HepG2 (cell line): ENCODE results near the gene ARL16. TPM values are rescaled to one million over a fixed set of nuclear protein-coding genes. Genes with fewer than 3 reads are reported as not detected.

Source experiments
- HNF4G ChIP-seq, 2 experiments: sonication (generic) in 1 of 2; formaldehyde crosslinking in 1 of 2; IDR thresholded peaks; 2 replicates each; pipeline versions ENCODE4 v1.4.0 to v1.6.1; 2011 to 2020; ENCODE audit warnings: borderline replicate concordance in 2 of 2, low read depth in 2 of 2, mild to moderate bottlenecking in 2 of 2, low read length in 1 of 2, missing genetic modification reagents in 1 of 2, moderate library complexity in 1 of 2
- HNRNPUL1 ChIP-seq: fragments of 200-400 bp; formaldehyde crosslinking; IDR thresholded peaks from 2 replicates; pipeline ENCODE4 v1.6.1; 2017; ENCODE audit warnings: low read depth, mild to moderate bottlenecking, low read length, moderate library complexity
- IRX3 ChIP-seq: sonication (generic); formaldehyde crosslinking; IDR thresholded peaks from 2 replicates; pipeline ENCODE4 v1.8.1; 2023; ENCODE audit warnings: mild to moderate bottlenecking, low read depth, missing genetic modification reagents, borderline replicate concordance
- MED13 ChIP-seq: sonication (generic); formaldehyde crosslinking; IDR thresholded peaks from 2 replicates; pipeline ENCODE4 v1.5.0; 2020; ENCODE audit warnings: missing genetic modification reagents
- MZF1 ChIP-seq: sonication (generic); formaldehyde crosslinking; IDR thresholded peaks from 2 replicates; pipeline ENCODE4 v1.8.1; 2023; ENCODE audit warnings: mild to moderate bottlenecking, missing genetic modification reagents, borderline replicate concordance
- PHB2 ChIP-seq: fragments of 450-650 bp; IDR thresholded peaks from 2 replicates; pipeline ENCODE4 v1.6.1; 2018; ENCODE audit not compliant: partially characterized antibody
- PHF5A ChIP-seq: IDR thresholded peaks from one replicate; pipeline ENCODE4 v1.6.1; 2018; ENCODE audit warnings: low read depth, missing genetic modification reagents; ENCODE audit not compliant: unreplicated experiment
- RFX1 ChIP-seq: fragments of 450-650 bp; IDR thresholded peaks from 2 replicates; pipeline ENCODE4 v1.6.1; 2017
- SAFB2 ChIP-seq: sonication (generic); formaldehyde crosslinking; IDR thresholded peaks from 2 replicates; pipeline ENCODE4 v1.5.1; 2020; ENCODE audit warnings: missing genetic modification reagents, low read depth, mild to moderate bottlenecking, borderline replicate concordance
- STAT5B ChIP-seq: sonication (generic); formaldehyde crosslinking; IDR thresholded peaks from 2 replicates; pipeline ENCODE4 v1.4.0; 2020; ENCODE audit warnings: missing genetic modification reagents
- TBX3 ChIP-seq: fragments of 450-650 bp; IDR thresholded peaks from 2 replicates; pipeline ENCODE4 v1.6.1; 2017; ENCODE audit warnings: antibody characterized with exemption, mild to moderate bottlenecking, inconsistent platforms, borderline replicate concordance
- U2AF1 ChIP-seq: fragments of 200-400 bp; formaldehyde crosslinking; optimal IDR thresholded peaks from 2 replicates; pipeline ENCODE3; 2017; ENCODE audit warnings: mild to moderate bottlenecking, low read depth, low read length
- ZNF143 ChIP-seq: sonication (generic); formaldehyde crosslinking; IDR thresholded peaks from 2 replicates; pipeline ENCODE4 v1.4.0; 2020; ENCODE audit warnings: missing genetic modification reagents
- ZNF431 ChIP-seq: sonication (generic); formaldehyde crosslinking; IDR thresholded peaks from 2 replicates; pipeline ENCODE4 v1.9.0; 2022; ENCODE audit warnings: missing genetic modification reagents, low read depth, mild to moderate bottlenecking, borderline replicate concordance
- ZNF530 ChIP-seq: sonication (generic); formaldehyde crosslinking; IDR thresholded peaks from 2 replicates; pipeline ENCODE4 v1.5.0; 2020; ENCODE audit warnings: low read depth, mild to moderate bottlenecking, missing genetic modification reagents
- ZNF567 ChIP-seq: sonication (generic); formaldehyde crosslinking; IDR thresholded peaks from 2 replicates; pipeline ENCODE4 v1.8.1; 2023; ENCODE audit warnings: mild to moderate bottlenecking, missing genetic modification reagents, borderline replicate concordance
- ZNF572 ChIP-seq: sonication (generic); formaldehyde crosslinking; IDR thresholded peaks from 2 replicates; pipeline ENCODE4 v1.5.1; 2020; ENCODE audit warnings: mild to moderate bottlenecking, missing genetic modification reagents
- ZNF747 ChIP-seq: sonication (generic); formaldehyde crosslinking; IDR thresholded peaks from 2 replicates; pipeline ENCODE4 v1.8.1; 2023; ENCODE audit warnings: missing genetic modification reagents, mild to moderate bottlenecking, borderline replicate concordance
- ZSCAN20 ChIP-seq: sonication (generic); formaldehyde crosslinking; IDR thresholded peaks from 2 replicates; pipeline ENCODE4 v1.4.0; 2020; ENCODE audit warnings: missing genetic modification reagents, mild to moderate bottlenecking, borderline replicate concordance
- polyA plus RNA-seq, 8 experiments: library from polyadenylated mRNA; depleted of rRNA in 3 of 8; stranded (reverse) in 7 of 8; unstranded in 1 of 8; fragments of >200 nt; fragmentation: Illumina TruSeq in 4 of 8; extraction: Trizol in 4 of 8; gene quantifications; 2 replicates each; pipeline versions ENCODE4 v1.2.1 to v1.2.3, GENCODE V29; 2011 to 2016; ENCODE audit warnings: low read depth in 4 of 8, missing spikeins in 1 of 8, mixed read lengths in 1 of 8; ENCODE audit not compliant: insufficient read depth in 1 of 8
- total RNA-seq, 5 experiments: library from RNA; depleted of rRNA; stranded (reverse); fragments of >200 nt; fragmentation: Illumina TruSeq; extraction: Trizol; gene quantifications; 2 replicates each; pipeline ENCODE4 v1.2.3, GENCODE V29; 2016; ENCODE audit warnings: low read depth in 1 of 5
- TF ChIP-seq, protein P1 (sequence below): sonication (generic); formaldehyde crosslinking; IDR thresholded peaks from 2 replicates; pipeline ENCODE4 v1.5.0; 2020; ENCODE audit warnings: mild to moderate bottlenecking, missing genetic modification reagents, borderline replicate concordance
- TF ChIP-seq, protein P2 (sequence below): sonication (generic); formaldehyde crosslinking; IDR thresholded peaks from 2 replicates; pipeline ENCODE4 v1.4.0; 2020; ENCODE audit warnings: missing genetic modification reagents, mild to moderate bottlenecking, borderline replicate concordance

The ARL16 gene
- total and polyA plus RNA-seq, 2 of the 13 experiments (the other 11 are each of a cell fraction or from before 2014, with no cell fraction given): 20.8 to 30.8 TPM

DNA sequence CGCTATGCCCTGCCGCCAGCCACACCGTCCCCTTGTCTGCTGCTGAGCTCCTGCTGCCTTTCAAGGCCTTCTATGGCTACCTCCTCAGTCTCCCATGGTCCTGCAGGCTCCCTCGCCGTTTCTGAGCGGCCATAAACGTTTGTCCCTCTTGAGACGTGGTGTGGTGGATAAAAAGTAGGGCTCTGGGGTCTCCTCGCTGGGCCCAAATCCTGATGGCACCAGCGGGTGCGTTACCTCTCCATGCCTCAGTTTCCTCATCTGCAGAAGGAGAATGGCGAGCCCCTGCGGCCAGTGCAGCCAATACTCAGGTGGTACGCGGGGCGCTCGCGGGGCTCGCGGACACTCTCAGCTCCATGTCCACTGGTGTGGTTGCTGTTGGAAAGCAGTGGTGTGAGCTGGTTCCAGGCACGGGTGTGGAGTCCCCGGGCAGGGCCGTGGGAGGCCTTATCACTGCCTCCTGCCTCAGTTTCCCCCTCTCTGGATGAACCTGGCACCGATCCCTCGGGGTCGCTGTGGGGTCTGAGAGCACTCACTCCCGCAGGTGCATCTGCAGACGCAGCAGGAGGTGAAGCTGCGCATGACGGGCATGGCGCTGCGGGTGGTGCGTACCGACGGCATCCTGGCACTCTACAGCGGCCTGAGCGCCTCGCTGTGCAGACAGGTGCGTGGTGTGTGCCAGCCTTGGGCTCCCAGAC is 31.0 kb upstream of the ARL16 start (continued):
- TF ChIP-seq, protein P1, sequence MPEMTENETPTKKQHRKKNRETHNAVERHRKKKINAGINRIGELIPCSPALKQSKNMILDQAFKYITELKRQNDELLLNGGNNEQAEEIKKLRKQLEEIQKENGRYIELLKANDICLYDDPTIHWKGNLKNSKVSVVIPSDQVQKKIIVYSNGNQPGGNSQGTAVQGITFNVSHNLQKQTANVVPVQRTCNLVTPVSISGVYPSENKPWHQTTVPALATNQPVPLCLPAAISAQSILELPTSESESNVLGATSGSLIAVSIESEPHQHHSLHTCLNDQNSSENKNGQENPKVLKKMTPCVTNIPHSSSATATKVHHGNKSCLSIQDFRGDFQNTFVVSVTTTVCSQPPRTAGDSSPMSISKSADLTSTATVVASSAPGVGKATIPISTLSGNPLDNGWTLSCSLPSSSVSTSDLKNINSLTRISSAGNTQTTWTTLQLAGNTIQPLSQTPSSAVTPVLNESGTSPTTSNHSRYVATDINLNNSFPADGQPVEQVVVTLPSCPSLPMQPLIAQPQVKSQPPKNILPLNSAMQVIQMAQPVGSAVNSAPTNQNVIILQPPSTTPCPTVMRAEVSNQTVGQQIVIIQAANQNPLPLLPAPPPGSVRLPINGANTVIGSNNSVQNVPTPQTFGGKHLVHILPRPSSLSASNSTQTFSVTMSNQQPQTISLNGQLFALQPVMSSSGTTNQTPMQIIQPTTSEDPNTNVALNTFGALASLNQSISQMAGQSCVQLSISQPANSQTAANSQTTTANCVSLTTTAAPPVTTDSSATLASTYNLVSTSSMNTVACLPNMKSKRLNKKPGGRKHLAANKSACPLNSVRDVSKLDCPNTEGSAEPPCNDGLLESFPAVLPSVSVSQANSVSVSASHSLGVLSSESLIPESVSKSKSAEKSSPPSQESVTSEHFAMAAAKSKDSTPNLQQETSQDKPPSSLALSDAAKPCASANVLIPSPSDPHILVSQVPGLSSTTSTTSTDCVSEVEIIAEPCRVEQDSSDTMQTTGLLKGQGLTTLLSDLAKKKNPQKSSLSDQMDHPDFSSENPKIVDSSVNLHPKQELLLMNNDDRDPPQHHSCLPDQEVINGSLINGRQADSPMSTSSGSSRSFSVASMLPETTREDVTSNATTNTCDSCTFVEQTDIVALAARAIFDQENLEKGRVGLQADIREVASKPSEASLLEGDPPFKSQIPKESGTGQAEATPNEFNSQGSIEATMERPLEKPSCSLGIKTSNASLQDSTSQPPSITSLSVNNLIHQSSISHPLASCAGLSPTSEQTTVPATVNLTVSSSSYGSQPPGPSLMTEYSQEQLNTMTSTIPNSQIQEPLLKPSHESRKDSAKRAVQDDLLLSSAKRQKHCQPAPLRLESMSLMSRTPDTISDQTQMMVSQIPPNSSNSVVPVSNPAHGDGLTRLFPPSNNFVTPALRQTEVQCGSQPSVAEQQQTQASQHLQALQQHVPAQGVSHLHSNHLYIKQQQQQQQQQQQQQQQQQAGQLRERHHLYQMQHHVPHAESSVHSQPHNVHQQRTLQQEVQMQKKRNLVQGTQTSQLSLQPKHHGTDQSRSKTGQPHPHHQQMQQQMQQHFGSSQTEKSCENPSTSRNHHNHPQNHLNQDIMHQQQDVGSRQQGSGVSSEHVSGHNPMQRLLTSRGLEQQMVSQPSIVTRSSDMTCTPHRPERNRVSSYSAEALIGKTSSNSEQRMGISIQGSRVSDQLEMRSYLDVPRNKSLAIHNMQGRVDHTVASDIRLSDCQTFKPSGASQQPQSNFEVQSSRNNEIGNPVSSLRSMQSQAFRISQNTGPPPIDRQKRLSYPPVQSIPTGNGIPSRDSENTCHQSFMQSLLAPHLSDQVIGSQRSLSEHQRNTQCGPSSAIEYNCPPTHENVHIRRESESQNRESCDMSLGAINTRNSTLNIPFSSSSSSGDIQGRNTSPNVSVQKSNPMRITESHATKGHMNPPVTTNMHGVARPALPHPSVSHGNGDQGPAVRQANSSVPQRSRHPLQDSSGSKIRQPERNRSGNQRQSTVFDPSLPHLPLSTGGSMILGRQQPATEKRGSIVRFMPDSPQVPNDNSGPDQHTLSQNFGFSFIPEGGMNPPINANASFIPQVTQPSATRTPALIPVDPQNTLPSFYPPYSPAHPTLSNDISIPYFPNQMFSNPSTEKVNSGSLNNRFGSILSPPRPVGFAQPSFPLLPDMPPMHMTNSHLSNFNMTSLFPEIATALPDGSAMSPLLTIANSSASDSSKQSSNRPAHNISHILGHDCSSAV (CRISPR knock-in tag): no peak
- TF ChIP-seq HNF4G (IDR thresholded peaks at IDR 0.05; ENCODE audit: borderline replicate concordance, low read depth, low read length): no peak
- peak; percentile 18; the same call in 1 of the 2 replicates for TF ChIP-seq HNF4G (CRISPR knock-in tag; IDR thresholded peaks at IDR 0.05; ENCODE audit: borderline replicate concordance, low read depth)
- 0 out of 2 replicates have a peak, but pooled peaks have one; percentile 2 for TF ChIP-seq MED13 (CRISPR knock-in tag)
- no peak for TF ChIP-seq ZNF572 (CRISPR knock-in tag)
- TF ChIP-seq SAFB2 (CRISPR knock-in tag): no peak
- TF ChIP-seq ZNF431 (CRISPR knock-in tag): no peak
- TF ChIP-seq ZNF530 (CRISPR knock-in tag): no peak
- TF ChIP-seq HNRNPUL1: no peak
- TF ChIP-seq ZNF747 (CRISPR knock-in tag): no peak
- TF ChIP-seq STAT5B (CRISPR knock-in tag): no peak
- TF ChIP-seq ZSCAN20 (CRISPR knock-in tag): no peak
- no peak for TF ChIP-seq PHB2
- TF ChIP-seq RFX1: no peak
- TF ChIP-seq TBX3: no peak
- TF ChIP-seq U2AF1: no peak
- TF ChIP-seq ZNF143: no peak
- 0 out of 2 replicates have a peak, but pooled peaks have one; percentile 32 for TF ChIP-seq ZNF567 (CRISPR knock-in tag)
- TF ChIP-seq, protein P2, sequence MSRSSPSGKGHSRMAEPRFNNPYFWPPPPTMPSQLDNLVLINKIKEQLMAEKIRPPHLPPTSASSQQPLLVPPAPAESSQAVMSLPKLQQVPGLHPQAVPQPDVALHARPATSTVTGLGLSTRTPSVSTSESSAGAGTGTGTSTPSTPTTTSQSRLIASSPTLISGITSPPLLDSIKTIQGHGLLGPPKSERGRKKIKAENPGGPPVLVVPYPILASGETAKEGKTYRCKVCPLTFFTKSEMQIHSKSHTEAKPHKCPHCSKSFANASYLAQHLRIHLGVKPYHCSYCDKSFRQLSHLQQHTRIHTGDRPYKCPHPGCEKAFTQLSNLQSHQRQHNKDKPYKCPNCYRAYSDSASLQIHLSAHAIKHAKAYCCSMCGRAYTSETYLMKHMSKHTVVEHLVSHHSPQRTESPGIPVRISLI (CRISPR knock-in tag): no peak
- no peak for TF ChIP-seq MZF1 (CRISPR knock-in tag)
- TF ChIP-seq IRX3 (CRISPR knock-in tag): no peak
- no peak for TF ChIP-seq PHF5A (CRISPR knock-in tag)
